SK-N-SH (cell line): ENCODE results near the gene MRPS30. TPM values are rescaled to one million over a fixed set of nuclear protein-coding genes. Genes with fewer than 3 reads are reported as not detected.
A peak's percentile ranks its signal among the peaks of the same experiment; 100 is the strongest.

Source experiments
- CTCF ChIA-PET: fragments of 300-600, 350-600 bp; formaldehyde crosslinking; extraction: SDS; loops from one replicate; lab custom pipeline; 2021; lab: Yijun Ruan, JAX
- POLR2A ChIA-PET: fragments of 350-600 bp; sonication (Branson Sonifier 250); formaldehyde crosslinking; extraction: SDS; loops from one replicate; lab custom pipeline; 2020; ENCODE audit warnings: antibody characterized with exemption, inconsistent platforms; lab: Yijun Ruan, JAX
- DNase-seq: peaks from one replicate; pipeline ENCODE4 v3.0.0; 2012
- H2AFZ ChIP-seq: fragments of 200-600 bp; sonication (generic); 2 replicates; pipeline ENCODE4 v1.8.1; 2016; ENCODE audit warnings: antibody characterized with exemption, mild to moderate bottlenecking, low read depth
- H3F3A ChIP-seq: fragments of 200-600 bp; sonication (generic); replicated peaks from 2 replicates; pipeline ENCODE3; 2016; ENCODE audit warnings: antibody characterized with exemption, mild to moderate bottlenecking; ENCODE audit not compliant: insufficient read depth
- H3K27ac ChIP-seq, 2 experiments: fragments of 200-500 bp in 1 of 2; fragments of 200-600 bp in 1 of 2; sonication (Bioruptor generic) in 1 of 2; sonication (generic), shearing (Covaris generic) in 1 of 2; 2 replicates each; pipeline versions ENCODE4 v1.5.1 to v1.6.1; 2014 to 2016; ENCODE audit warnings: low read depth in 2 of 2, inconsistent platforms in 1 of 2, low read length in 1 of 2, mild to moderate bottlenecking in 1 of 2, mixed read lengths in 1 of 2
- H3K27me3 ChIP-seq: fragments of 200-600 bp; sonication (generic), shearing (Covaris generic); 2 replicates; pipeline ENCODE4 v1.6.1; 2016; ENCODE audit warnings: mixed run types; ENCODE audit not compliant: insufficient read depth
- H3K36me3 ChIP-seq, 2 experiments: fragments of 200-500 bp in 1 of 2; fragments of 200-600 bp in 1 of 2; sonication (Bioruptor generic) in 1 of 2; sonication (generic) in 1 of 2; replicated peaks in 1 of 2; 2 replicates each; pipeline versions ENCODE3 to v1.5.1; 2014 to 2016; ENCODE audit warnings: low read length in 1 of 2, mild to moderate bottlenecking in 1 of 2; ENCODE audit not compliant: insufficient read depth in 2 of 2, control insufficient read depth in 1 of 2
- H3K4me1 ChIP-seq, 2 experiments: fragments of 200-500 bp in 1 of 2; fragments of 200-600 bp in 1 of 2; sonication (Bioruptor generic) in 1 of 2; sonication (generic), shearing (Covaris generic) in 1 of 2; 2 replicates each; pipeline versions ENCODE4 v1.5.1 to v1.6.1; 2014 to 2016; ENCODE audit warnings: low read depth in 1 of 2, low read length in 1 of 2, mixed run types in 1 of 2; ENCODE audit not compliant: insufficient read depth in 2 of 2, control insufficient read depth in 1 of 2
- H3K4me2 ChIP-seq: fragments of 200-600 bp; sonication (generic), shearing (Covaris generic); 2 replicates; pipeline ENCODE4 v1.6.1; 2017; ENCODE audit warnings: mixed run types
- H3K4me3 ChIP-seq, 2 experiments: fragments of 200-500 bp in 1 of 2; fragments of 200-600 bp in 1 of 2; sonication (Bioruptor generic) in 1 of 2; sonication (generic), shearing (Covaris generic) in 1 of 2; 2 replicates each; pipeline versions ENCODE4 v1.5.1 to v1.8.1; 2014 to 2016; ENCODE audit warnings: low read depth in 2 of 2, inconsistent platforms in 1 of 2, low read length in 1 of 2, mild to moderate bottlenecking in 1 of 2, mixed read lengths in 1 of 2, moderate library complexity in 1 of 2
- H3K79me2 ChIP-seq: fragments of 200-600 bp; sonication (generic); 2 replicates; pipeline ENCODE4 v1.8.1; 2017; ENCODE audit warnings: mild to moderate bottlenecking; ENCODE audit not compliant: insufficient read depth
- H3K9ac ChIP-seq: fragments of 200-600 bp; sonication (generic); 2 replicates; pipeline ENCODE4 v1.6.1; 2017; ENCODE audit warnings: mixed run types
- H3K9me2 ChIP-seq: fragments of 200-600 bp; sonication (generic); 2 replicates; pipeline ENCODE4 v1.6.1; 2017; ENCODE audit warnings: mixed run types
- H3K9me3 ChIP-seq: fragments of 200-600 bp; sonication (generic); 2 replicates; pipeline ENCODE4 v1.6.1; 2017; ENCODE audit warnings: mixed run types, mild to moderate bottlenecking, moderate library complexity
- H4K20me1 ChIP-seq: fragments of 200-600 bp; sonication (generic); 2 replicates; pipeline ENCODE4 v1.6.1; 2017; ENCODE audit warnings: mild to moderate bottlenecking, mixed run types; ENCODE audit not compliant: insufficient read depth
- CTCF ChIP-seq: fragments of 200-600 bp; sonication (generic); IDR thresholded peaks from 2 replicates; pipeline ENCODE4 v1.6.1; 2017; ENCODE audit warnings: antibody characterized with exemption, mild to moderate bottlenecking, moderate library complexity
- MEF2A ChIP-seq: IDR thresholded peaks from 2 replicates; pipeline ENCODE4 v1.4.0; 2012; ENCODE audit warnings: low read depth, borderline replicate concordance
- RAD21 ChIP-seq: IDR thresholded peaks from 2 replicates; pipeline ENCODE4 v1.6.1; 2012; ENCODE audit warnings: mild to moderate bottlenecking, low read length
- REST ChIP-seq: IDR thresholded peaks from 2 replicates; pipeline ENCODE4 v1.6.1; 2012; ENCODE audit warnings: mild to moderate bottlenecking, low read depth, low read length, moderate library complexity
- TEAD4 ChIP-seq: IDR thresholded peaks from 2 replicates; pipeline ENCODE4 v1.4.0; 2012; ENCODE audit warnings: mild to moderate bottlenecking, borderline replicate concordance; ENCODE audit not compliant: insufficient read depth
- WGBS: methylation state at CpG from one replicate; pipeline ENCODE4 v1.1.6; 2017; ENCODE audit warnings: low lambda C conversion rate; 5-methylcytosine and 5-hydroxymethylcytosine counted together
- polyA plus RNA-seq, 3 experiments: library from polyadenylated mRNA; depleted of rRNA; stranded (reverse); fragments of >200 nt; gene quantifications; 2 replicates each; pipeline ENCODE4 v1.2.3, GENCODE V29; 2012

Gene MRPS30
- polyA plus RNA-seq, 1 of the 3 experiments (the other 2 are of a cell fraction) = 18.3 TPM

- Histone ChIP-seq H3K36me3 (no peaks in the 10 kb centered on the region), H3K4me3 (no peak overlapping the region), H3K79me2 (no peaks in the 10 kb centered on the region), H3K4me2 (no peak overlapping the region), H3K27ac (no peak overlapping the region), H3K9me2 (no peaks in the 10 kb centered on the region), H4K20me1 (no peaks in the 10 kb centered on the region), H2AFZ (no peak overlapping the region), H3K9ac (no peak overlapping the region), H3K4me1 (no peaks in the 10 kb centered on the region), H3K27me3 (peaks cover 11% of the 10 kb centered on the region; the same call in 1 of the 2 replicates), H3F3A (no peaks in the 10 kb centered on the region), H3K9me3 (no peaks in the 10 kb centered on the region)
- WGBS = 0% methylated on average over 1 of the region's 1 CpG
- no peak for DNase-seq
- ChIA-PET POLR2A (no interaction called here), CTCF (interaction anchor here (1.0 to 1.8 kb wide), 2 partner anchors 11 to 13 kb away, joined by 3 to 4 read pairs; no protein-coding TSS in a partner anchor)
- TF ChIP-seq MEF2A (no peak), REST (no peak), CTCF (peak; percentile 40), RAD21 (peak; percentile 51), TEAD4 (no peak)
These were observed 54.1 kb downstream of the MRPS30 start for GRCh38 chr5:44862808-44863207.
